H1 (cell line): ENCODE results near the gene ERH. TPM values are rescaled to one million over a fixed set of nuclear protein-coding genes. Genes with fewer than 3 reads are reported as not detected.

ENCODE experiments used
- polyA plus RNA-seq, 7 experiments: library from polyadenylated mRNA; depleted of rRNA in 3 of 7; stranded (reverse) in 5 of 7; unstranded in 2 of 7; fragments of >200 nt in 5 of 7; fragments of 200-250 nt in 2 of 7; gene quantifications; 1 replicate in 5 of 7; 2 replicates in 1 of 7; 4 replicates in 1 of 7; pipeline versions ENCODE4 v1.2.1 to v1.2.3, GENCODE V29; 2011 to 2013; ENCODE audit warnings: missing spikeins in 2 of 7, mixed read lengths in 2 of 7
- total RNA-seq: library from RNA; stranded (reverse); fragmentation: NEBNext Ultra II Directional; extraction: Animal tissue kit (Norgen Biotek cat#: 25700); gene quantifications from 2 replicates; pipeline ENCODE4 v1.2.1, GENCODE V29; 2021

The ERH gene
- total and polyA plus RNA-seq, 2 of the 8 experiments (the other 6 are each of a cell fraction or from before 2014, with no cell fraction given), result 329 to 454 TPM

Other genes starting within 250 kb of the ERH start
- 23.9 and 24.3 TPM in 2 replicates for gene DCAF5, start 245.2 kb downstream of the ERH start, total RNA-seq
- 31.0 and 41.0 TPM in 2 replicates for gene DCAF5, start 245.2 kb downstream of the ERH start, polyA plus RNA-seq (2011; rRNA removed)
- 20.3 and 25.9 TPM in 2 replicates for gene EXD2, start 206.8 kb downstream of the ERH start, total RNA-seq
- 8.7 and 11.9 TPM in 2 replicates for gene EXD2, start 206.8 kb downstream of the ERH start, polyA plus RNA-seq (2011; rRNA removed)
- gene GALNT16, start 138.1 kb downstream of the ERH start, total RNA-seq, result 6.0 and 6.3 TPM in 2 replicates
- 5.4 and 5.9 TPM in 2 replicates for gene GALNT16, start 138.1 kb downstream of the ERH start, polyA plus RNA-seq (2011; rRNA removed)
- gene SLC39A9, start 393 bp upstream of the ERH start, total RNA-seq, result 43.8 and 44.2 TPM in 2 replicates
- gene SLC39A9, start 393 bp upstream of the ERH start, polyA plus RNA-seq (2011; rRNA removed), result 26.6 and 31.0 TPM in 2 replicates
- gene PLEKHD1, start 86.4 kb upstream of the ERH start, total RNA-seq, result 0.48 and 0.67 TPM in 2 replicates
- gene PLEKHD1, start 86.4 kb upstream of the ERH start, polyA plus RNA-seq (2011; rRNA removed), result 0.24 and 0.42 TPM in 2 replicates
- 2.8 and 2.9 TPM in 2 replicates for gene CCDC177, start 176.6 kb upstream of the ERH start, total RNA-seq
- gene CCDC177, start 176.6 kb upstream of the ERH start, polyA plus RNA-seq (2011; rRNA removed), result 0.62 and 1.4 TPM in 2 replicates
- gene SUSD6, start 213.3 kb upstream of the ERH start, total RNA-seq, result 3.8 and 5.1 TPM in 2 replicates
- gene SUSD6, start 213.3 kb upstream of the ERH start, polyA plus RNA-seq (2011; rRNA removed), result 2.9 and 3.0 TPM in 2 replicates